GM21367 (cell line): ENCODE measurements around the gene SLC10A3.
A peak's percentile ranks its signal among the peaks of the same experiment; 100 is the strongest.
"Not testable (repeated sequence)": the region's sequence is repeated elsewhere in the genome, so short reads cannot be mapped to it uniquely, and the experiment has no call there.

Experiments used
- ATAC-seq: cut with Tn5 transposase; IDR thresholded peaks from one replicate; pipeline ENCODE4 v1.9.1; 2021; ENCODE audit not compliant: unreplicated experiment

Gene SLC10A3

DNA sequence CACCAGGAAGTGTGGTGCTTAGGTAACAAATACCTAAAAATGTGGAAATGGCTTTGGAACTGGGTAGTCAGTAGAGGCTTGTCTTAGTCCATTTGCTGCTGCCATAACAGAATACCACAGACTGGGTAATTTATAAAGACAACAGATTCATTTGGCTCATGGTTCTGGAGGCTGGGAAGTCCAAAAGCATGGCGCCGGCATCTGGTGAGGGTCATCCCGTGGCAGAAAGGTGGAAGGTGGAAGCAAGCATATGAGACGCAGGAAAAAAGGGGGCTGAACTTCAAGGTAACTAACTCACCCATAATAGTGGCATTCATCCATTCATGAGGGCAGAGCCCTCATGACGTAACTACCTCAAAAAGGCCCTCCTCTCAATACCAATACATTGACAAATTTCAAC, 19.0 kb upstream of the SLC10A3 start:
- no peak for ATAC-seq

DNA sequence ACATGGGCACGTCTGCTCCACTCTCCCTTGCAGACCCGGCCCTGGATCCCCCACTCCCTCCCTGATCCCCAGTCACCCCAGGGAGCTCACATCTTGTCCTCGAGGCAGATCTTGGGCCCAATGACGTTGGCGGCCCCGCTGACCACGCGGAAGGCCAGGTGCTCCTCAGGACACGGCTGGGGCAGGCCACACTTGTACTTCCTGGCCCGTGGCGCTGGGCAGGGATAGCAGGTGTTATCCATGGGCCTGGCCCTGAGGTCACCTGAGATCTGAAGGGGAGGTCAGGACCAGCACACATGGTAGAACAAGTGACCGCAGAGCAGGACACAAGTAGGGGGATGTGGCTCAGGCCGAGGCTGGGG, 17.9 kb upstream of the SLC10A3 start:
- ATAC-seq, result no peak

DNA sequence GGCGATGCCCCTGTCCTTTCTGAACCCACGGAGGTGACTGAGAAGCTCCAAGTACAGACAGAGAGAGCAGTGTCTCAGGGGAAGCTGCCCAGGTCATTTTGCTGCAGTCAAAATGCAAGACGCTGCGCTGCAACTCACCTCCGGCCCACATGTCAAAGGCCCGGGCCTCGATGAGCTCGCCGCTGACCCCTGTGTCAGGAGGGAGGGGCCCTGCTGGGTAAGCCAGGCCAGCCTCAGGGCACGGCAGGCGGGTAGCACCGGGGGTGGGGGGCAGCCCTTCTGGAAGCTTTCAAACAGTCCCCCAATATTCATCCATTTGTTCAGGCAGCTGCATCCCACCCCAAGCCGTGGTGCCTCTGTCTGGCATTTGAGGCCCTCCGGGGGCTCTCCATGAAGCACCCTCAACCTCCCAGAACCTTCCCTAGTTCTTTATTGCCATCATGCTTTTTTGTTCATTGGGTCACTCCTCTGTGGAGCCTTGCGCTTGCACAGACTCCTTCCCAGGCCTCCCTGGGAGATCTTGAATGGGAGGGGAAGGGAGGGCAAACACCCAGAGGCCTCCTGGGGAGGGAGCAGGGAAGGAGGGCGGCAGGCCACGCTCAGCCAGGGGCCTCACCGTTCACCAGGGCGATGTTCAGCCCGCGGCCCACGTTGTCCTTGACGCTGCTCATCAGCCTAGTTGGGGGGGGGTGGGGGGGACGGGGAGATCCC, 17.4 kb upstream of the SLC10A3 start:
- no peak for ATAC-seq

DNA sequence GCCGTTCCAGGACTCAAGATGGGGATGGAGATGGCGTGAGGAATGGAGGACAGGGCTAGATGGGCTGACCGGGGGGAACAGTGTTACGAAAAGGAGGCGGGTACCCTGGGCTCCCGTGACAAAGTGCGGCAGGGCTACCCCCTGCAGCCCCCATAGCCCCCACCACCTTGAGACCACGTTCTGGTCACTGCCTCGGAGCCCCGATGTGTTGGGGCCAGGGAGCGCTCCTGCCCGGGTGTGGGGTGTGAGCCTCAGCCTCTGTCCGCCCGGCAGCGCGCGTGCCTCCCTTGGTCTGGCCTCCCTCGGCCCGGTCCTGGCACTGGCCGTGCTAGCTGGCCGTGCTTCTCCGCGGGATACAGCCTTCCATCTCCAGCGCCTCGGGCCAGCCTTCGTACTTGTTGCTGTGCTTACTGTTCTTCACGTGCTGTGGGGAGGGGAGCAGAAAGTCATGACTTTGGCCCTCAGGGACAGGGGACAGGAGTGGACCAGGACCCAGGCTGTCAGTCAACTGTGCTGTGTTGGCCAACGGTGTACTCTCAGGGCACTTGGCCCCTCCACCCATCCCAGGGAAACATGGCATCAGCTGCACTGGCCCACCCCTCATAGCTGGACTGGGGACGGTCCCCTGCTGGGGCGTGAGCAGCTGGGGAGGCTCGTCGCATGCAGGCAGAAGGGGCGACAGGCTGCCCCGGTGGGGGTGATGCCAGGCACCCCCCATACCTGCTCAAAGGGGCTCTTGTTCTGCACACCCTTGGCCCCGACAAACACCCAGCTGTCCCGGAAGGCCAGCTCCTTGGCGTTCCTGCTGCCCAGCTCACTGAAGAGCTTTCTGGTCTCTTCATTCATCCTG, 16.3 kb upstream of the SLC10A3 start:
- no peak for ATAC-seq

DNA sequence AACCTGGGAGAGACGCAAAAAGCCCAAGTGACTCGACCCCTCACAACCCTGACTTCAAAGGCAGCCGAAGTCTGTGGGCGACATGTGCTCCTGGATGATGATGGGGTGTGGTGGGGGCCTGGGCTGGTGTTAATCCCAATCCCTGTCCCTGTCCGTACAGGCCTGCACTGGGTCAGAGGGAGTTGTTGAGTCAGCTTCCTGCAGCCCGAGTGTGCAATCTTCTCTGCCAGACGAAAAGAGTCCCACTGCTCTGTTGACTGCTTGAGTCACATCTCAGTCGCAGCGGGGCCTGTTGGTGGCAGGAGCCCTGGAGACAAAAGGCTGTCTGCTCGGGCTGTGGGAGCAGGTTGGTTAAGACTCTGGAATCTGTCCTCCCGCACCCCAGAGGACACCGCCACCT, 15.3 kb upstream of the SLC10A3 start:
- no peak for ATAC-seq

DNA sequence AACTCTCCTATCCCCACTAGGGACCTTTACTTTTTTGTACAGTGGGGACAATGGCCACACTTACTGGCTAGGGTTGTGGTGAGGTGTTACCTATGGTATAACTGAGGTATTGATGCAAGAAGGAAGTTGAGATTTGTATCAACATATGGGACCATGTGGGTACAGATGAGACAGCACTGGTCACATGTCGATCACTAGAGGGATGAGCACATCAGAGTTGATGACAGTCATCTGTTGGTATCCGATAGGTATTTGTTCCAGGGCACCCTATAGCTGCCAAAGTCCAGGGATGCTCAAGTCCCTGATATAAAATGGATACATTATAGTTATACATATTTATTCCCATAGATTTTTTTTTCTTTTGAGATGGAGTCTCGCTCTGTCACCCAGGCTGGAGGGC, 12.6 kb upstream of the SLC10A3 start:
- ATAC-seq, result no peak

DNA sequence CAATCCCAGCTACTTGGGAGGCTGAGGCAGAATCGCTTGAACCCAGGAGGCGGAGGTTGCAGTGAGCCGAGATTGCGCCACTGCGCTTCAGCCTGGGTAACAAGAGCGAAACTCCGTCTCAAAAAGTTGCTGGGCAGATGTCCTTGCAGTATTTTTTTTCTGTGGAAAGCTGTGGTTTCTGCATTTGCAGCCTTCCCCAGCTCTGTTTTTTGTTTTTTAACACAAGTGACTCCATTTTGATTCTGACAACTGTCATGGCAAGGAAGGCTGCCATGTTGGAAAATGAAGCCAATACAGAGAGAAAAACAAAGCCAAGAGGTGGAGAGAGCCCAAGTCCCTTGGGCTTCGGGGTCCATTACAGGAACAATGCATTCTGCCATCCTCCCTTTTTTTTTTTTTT, 11.7 kb upstream of the SLC10A3 start:
- no peak for ATAC-seq

DNA sequence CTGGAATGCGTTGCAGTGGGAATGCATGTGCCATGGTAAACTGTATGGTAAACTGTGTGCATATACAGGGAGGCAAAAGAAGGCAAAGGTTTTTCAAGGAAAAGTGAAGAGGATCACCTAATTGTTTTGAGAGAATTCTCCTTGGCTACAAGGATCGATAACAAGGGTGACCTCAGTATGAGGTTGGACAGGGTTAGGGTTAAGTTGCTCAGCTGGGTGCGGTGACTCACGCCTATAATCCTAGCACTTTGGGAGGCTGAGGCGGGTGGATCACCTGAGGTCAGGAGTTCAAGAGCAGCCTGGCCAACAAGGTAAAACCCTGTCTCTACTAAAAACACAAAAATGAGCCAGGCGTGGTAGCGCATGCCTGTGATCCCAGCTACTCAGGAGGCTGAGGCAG, 11.0 kb upstream of the SLC10A3 start:
- ATAC-seq, result not testable (repeated sequence)

DNA sequence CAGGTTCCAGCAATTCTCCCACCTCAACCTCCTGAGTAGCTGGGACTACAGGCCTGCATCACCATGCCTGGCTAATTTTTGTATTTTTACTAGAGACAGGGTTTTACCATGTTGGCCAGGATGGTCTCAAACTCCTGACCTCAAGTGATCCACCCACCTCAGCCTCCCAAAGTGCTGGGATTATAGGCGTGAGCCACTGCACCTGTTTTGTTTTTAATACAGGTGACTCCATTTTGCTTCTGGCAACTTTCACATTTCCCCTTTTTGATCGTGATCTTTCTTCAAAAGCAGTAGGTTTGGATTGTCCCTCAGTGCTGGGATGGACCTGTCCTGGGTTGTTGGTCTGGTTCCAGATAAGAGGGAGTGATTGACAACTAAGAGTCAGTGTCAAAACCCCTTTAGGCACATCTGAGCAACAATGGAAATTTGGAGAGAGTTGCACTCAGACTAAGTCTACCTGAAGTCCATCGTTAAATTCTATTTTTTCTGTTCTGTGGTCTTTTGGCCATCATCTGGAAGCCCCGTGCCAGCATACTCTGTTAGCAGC, 6.2 kb upstream of the SLC10A3 start:
- not testable (repeated sequence) for ATAC-seq

DNA sequence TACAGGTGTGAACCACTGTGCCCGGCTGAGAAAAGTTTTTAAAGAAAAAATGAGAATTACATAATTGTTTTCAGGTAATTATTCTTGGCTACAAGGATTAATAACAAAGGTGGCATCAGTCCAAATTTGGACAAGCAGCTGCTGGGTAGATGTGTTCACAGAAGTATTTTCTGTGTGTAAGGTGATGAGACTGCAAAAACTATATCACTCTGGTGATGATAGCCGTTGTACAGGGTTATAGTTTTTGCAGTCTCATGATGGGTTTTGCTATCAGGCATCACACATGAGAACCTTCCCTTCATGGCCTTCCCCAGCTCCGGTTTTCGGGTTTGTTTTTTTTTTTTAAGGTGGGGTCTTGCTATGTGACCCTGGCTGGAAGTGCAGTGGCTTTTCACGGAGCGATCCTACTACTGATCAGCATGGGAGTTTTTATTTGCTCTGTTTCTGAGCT, 5.1 kb upstream of the SLC10A3 start:
- ATAC-seq, result no peak

DNA sequence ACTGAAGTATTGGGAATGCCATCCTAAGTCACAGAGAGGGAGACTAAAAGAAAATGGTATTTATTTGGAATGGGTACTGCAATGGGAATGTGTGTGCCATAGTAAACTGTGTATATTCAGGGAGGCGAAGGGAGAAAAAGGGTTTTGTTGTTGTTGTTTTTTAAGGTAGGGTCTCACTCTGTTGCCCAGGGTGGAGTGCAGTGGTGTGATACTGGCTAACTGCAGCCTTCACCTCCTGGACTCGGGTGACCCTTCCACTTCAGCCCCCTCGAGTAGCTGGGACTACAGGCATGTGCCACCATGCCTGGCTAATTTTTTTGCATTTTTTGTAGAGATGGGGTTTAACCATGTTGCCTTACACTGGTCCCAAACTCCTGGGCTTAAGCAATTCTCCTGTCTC, 4.3 kb upstream of the SLC10A3 start:
- no peak for ATAC-seq

DNA sequence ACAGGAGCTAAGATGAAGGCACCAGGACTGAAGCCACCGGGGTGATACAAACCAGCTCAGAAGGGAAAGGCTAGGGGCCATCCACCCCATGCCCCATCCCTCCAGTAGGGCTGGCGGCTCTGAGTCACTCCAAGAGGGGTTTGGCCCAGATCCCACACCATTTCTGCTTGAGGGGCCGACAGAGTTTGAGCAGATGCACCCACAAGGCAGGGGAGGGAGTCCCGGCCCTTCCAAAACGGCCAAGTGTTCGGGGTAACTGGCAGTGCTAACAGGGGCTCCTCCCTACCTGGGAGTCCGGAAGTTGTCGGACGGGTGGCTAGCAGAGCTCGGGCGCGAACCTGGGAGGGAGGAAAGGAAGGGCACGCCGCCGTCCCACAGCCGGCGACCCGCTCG, 412 bp downstream of the SLC10A3 start:
- ATAC-seq, result peak; percentile 21

DNA sequence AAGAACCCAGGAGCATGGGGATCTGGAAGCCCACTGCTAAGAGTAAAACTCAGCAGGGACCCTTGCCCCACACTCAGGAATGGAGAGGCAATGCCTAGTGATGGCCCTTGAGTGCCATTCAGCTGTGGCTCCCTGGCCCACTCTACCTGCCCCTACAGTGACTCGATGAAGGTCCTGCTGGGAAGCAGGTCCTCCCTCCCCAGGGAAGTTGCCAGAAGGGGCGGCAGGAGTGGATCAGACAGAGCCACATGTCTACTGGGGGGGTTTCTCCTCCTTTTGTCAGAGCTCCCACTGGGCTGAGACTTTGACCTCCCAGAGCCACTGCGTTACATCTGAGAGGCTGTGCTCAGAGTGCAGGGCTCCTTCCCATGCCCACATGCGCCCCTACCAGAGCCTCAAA, 1.2 kb downstream of the SLC10A3 start:
- ATAC-seq, result no peak

DNA sequence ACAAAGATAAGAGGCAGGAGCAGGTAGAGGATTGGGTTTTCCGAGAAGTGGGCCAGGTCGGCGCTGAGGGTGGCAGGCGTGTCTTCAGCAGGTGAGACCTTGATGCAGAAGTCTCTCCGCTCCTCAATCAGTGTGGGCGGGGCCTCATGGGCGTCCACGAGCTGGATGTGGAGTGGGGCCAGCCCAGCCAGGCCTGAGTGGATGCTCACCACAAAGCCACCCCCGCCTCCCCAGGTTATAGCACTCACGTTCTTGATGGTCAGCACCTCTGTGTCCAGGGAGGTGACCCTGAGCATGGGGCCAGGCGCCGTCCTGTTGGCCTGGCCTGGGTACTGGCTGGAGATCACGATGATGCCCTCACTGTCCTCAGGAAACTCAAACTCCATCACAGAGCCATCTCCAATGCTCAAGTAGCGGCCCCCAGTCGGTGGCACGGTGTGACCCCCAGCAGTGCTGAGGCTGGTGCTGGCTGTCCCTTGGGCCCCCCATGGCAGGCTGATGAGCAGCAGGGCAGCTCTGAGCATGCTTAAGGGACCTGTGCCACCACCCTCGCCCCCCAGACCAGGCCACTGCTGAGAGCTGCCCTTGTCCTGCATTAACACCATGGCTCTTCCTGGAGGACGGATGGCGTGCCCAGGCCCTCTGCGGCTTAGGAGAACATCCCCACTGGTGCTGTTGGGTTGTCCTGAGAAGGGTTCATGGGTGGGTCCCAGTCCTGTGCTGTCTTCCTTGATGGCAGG, 1.9 kb downstream of the SLC10A3 start:
- no peak for ATAC-seq

DNA sequence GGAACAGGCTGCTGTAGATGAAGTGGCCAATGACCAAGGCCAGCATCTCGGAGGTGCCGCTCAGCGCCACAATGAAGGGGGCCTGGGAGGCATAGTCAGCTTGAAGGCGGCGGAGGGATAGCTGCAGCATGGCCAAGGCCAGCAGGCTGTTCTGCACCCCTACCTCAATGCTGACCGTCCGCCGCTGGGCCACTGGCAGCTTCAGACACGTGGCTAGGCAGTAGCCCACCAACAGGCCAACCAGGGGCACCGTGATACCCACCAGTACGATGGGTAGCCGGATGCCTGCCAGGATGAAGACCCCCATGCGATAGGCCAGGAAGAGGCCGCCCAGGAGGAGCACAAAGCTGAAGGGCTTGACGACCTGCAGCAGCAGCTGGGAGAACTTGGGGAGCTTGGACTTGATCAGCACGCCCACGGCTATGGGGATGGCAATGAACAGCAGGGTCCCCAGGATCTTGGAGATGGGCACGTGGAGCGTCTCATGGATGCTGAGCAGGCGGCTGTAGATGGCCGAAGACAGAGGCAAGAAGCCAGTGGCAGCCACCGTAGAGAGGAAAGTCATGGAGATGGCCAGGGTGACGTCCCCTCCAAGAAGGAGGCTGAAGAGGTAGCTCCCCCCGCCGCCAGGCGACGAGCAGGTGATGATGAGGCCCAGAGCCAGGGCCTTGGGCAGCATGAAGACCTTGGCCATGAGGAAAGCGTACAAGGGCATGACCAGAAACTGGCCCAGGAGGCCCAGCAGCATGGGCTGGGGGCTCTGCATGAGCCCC, 2.7 kb downstream of the SLC10A3 start:
- ATAC-seq, result no peak

DNA sequence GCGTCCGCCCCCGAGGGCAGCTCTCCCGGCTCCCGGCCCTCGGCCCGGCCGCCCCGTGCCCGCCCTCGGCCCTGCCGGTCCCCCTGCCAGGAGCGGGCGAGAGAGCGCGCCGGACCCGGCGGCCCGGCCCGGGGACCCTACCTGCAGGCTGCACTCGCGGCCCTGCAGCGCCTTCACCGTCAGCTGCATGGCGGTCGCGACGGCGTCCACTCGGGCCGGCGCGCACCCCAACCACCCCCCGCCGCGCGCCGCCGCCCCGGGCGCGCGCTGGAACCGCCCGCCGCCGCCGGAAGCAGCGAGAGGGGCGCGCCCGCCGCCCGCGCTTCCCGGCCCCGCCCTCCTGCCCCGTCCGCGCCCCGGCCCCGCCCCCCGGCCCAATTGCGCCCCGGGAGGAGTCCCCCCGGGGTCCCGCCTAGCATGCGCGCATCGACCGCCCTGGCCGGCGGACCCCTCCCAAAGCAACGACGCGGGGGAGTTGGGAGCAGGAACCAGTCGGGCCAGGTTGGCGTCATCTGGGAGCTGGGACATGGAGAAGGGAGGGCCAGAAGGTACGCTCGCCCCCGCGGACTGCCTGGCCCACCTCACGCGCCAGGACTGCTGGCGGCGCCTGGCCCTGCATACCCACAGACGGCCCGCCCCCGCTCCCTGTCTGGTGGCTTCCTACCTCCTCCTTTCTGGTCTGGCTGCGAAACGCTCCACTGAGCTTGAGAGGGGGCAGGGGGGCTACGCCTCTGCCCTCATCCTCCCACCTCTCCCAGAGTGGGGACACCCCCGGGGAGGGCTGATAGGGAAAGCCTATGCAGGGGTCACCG, 3.8 kb downstream of the SLC10A3 start, which contains the start of gene UBL4A:
TSS of gene UBL4A (minus strand) at position 220 of the 812 bp plus-strand sequence. CDS start at position 189, 31 bp downstream.
- ATAC-seq, result no peak

DNA sequence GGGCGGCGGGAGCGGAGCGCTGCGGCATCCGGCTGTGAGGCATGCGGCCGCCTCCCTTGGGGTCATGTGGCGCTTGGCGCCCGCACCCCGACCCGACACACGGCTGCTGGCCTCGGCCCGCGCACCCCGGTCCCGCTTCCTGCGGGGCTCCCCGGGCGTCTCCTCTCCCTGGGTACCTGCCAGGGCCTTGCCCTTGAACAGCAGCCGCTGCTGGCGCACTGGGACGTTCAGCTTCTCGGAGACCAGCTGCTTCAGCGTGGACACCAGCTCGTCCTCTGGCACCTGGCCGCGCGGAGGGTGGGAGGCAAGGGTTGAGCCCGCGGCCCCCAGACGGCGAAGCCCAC, 4.4 kb downstream of the SLC10A3 start:
- no peak for ATAC-seq

DNA sequence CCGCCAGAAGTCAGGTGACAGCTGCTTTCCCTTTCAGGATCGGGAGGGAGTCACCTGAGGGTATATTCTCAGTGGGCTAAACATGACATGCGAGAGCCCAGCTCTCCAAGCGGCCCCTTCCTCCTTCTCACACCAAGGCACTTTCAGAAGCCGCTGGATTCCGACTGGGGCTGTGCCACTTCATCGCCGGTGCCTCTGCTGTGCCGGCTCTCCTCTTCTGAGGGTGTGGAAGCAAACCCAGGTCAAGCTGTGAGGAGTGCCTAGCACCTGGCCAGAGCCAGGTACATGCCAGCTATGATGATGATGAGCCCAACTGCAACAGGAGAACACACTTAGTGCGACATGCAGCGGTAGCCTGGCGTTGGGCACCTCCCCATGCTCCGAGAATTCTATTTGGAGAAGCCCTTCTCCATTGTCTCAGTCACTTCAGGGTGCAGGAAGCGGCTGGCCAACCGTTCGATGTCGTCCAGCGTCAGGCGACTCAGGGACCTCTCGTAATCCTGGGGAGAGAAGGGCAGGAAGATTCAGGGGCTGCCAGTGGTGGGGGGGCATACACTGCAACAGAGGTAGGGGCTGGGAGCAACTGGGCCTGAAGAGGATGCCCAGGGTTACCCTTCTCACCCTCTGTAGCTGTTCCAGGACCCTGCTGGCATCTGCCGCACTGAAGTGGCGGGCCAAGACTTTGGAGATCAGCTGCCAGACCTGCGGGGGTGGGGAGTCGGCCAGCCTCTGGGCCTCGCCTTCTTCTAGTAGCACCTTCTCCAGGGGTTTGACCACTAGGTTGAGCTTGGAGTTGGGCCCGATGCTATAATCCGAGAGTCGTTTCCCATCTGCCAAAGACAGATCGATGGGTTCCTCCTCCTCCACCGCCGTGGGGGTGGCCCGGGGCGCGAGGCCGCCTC, 5.0 kb downstream of the SLC10A3 start:
- ATAC-seq, result no peak
